ENCODE data around the gene ARHGAP5.

ARHGAP5 gene

DNA sequence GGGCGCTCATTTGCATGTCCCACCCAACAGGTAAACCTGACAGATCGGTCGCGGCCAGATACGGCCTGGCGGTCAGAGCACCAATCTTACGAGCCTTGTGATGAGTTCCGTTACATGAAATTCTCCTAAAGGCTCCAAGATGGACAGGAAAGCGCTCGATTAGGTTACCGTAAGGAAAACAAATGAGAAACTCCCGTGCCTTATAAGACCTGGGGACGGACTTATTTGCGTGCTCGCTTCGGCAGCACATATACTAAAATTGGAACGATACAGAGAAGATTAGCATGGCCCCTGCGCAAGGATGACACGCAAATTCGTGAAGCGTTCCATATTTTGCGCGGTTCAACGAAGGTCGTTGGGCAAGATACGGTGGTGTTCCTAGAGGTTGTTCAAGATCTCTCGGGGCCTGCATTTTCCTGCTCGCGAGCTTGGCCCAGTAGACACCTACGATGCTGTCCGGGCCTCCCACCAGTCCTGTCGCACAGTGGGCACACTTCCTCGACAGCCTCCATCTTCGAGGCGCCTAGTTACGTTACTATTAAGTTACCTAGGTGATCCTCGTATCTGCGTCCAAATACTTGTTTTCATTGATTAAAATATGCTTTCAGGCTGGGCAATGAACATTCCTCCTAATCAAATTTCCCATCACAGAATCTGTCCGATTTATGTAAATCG, 124.8 kb downstream of the ARHGAP5 start, which contains the start of gene RNU6-7:
Gene RNU6-7 (plus strand): TSS at position 230 of the 675 bp plus-strand sequence.
- Histone ChIP-seq H3K9me3 (ENCODE audit: control insufficient read depth, insufficient read depth, low read length) (no peaks in the 10 kb centered on the region), H3K4me3 (ENCODE audit: low read length) (peak within 1 kb of the TSS; percentile 92), H3K9me2 (replicated peaks; ENCODE audit: control insufficient read depth, low read length) (no peaks in the 10 kb centered on the region), H3K27me3 (ENCODE audit: control insufficient read depth, low read length) (peaks cover 30% of the 10 kb centered on the region), H4K20me1 (ENCODE audit: control insufficient read depth, insufficient read depth, low read depth, low read length) (no peaks in the 10 kb centered on the region), H3K4me2 (ENCODE audit: low read length) (peak within 1 kb of the TSS; percentile 86), H3F3A (ENCODE audit: control insufficient read depth, insufficient read depth) (peaks cover 13% of the 10 kb centered on the region), H3K79me2 (ENCODE audit: control insufficient read depth, low read length) (no peaks in the 10 kb centered on the region), H3K27ac (ENCODE audit: low read depth, low read length) (no peak within 1 kb of the TSS), H3K4me1 (ENCODE audit: control insufficient read depth, low read length) (peaks cover 41% of the 10 kb centered on the region), H3K36me3 (ENCODE audit: control insufficient read depth, low read length) (no peaks in the 10 kb centered on the region)
- no peak for TF ChIP-seq EZH2phosphoT487 (IDR thresholded peaks at IDR 0.05; ENCODE audit: borderline replicate concordance, low read length)
- TF ChIP-seq, protein P1, sequence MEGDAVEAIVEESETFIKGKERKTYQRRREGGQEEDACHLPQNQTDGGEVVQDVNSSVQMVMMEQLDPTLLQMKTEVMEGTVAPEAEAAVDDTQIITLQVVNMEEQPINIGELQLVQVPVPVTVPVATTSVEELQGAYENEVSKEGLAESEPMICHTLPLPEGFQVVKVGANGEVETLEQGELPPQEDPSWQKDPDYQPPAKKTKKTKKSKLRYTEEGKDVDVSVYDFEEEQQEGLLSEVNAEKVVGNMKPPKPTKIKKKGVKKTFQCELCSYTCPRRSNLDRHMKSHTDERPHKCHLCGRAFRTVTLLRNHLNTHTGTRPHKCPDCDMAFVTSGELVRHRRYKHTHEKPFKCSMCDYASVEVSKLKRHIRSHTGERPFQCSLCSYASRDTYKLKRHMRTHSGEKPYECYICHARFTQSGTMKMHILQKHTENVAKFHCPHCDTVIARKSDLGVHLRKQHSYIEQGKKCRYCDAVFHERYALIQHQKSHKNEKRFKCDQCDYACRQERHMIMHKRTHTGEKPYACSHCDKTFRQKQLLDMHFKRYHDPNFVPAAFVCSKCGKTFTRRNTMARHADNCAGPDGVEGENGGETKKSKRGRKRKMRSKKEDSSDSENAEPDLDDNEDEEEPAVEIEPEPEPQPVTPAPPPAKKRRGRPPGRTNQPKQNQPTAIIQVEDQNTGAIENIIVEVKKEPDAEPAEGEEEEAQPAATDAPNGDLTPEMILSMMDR (IDR thresholded peaks at IDR 0.05; ENCODE audit: low read depth, low read length, poor library complexity, severe bottlenecking), result no peak

DNA sequence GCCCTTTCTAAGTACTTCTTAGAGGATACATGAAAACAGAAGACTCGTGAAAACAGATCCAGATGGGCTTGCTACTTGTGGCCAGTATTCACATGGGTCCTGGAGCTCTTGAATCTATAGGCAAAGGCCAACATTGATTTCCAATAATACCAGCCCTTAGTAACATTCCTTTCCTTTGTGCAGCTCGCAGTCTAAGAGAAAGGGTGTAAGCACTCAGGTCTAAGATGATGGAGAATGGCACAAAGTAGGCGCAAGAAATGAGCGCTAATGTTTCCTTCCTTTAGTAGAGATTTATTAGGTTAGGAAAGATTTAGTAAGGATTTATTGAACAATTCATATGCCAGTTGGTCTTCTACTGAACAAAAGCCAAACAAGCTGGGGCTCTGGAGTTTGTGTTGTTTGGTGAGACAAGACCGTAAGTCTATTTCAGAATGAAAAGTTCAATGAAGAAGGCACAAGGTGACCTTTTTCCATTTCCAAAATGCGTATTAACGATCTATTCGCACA, 125.4 kb downstream of the ARHGAP5 start:
- Histone ChIP-seq H3K9me3 (ENCODE audit: control insufficient read depth, insufficient read depth, low read length) (no peaks in the 10 kb centered on the region), H3K4me1 (ENCODE audit: control insufficient read depth, low read length) (peaks cover 41% of the 10 kb centered on the region), H3K27me3 (ENCODE audit: control insufficient read depth, low read length) (peaks cover 34% of the 10 kb centered on the region), H3K9me2 (replicated peaks; ENCODE audit: control insufficient read depth, low read length) (no peaks in the 10 kb centered on the region), H3K4me3 (ENCODE audit: low read length) (peak overlapping the region; percentile 92), H4K20me1 (ENCODE audit: control insufficient read depth, insufficient read depth, low read depth, low read length) (no peaks in the 10 kb centered on the region), H3F3A (ENCODE audit: control insufficient read depth, insufficient read depth) (peaks cover 13% of the 10 kb centered on the region), H3K79me2 (ENCODE audit: control insufficient read depth, low read length) (no peaks in the 10 kb centered on the region), H3K36me3 (ENCODE audit: control insufficient read depth, low read length) (no peaks in the 10 kb centered on the region), H3K4me2 (ENCODE audit: low read length) (peak overlapping the region; percentile 86), H3K27ac (ENCODE audit: low read depth, low read length) (no peak overlapping the region)
- TF ChIP-seq, protein P1 (IDR thresholded peaks at IDR 0.05; ENCODE audit: low read depth, low read length, poor library complexity, severe bottlenecking), result no peak
- TF ChIP-seq EZH2phosphoT487 (IDR thresholded peaks at IDR 0.05; ENCODE audit: borderline replicate concordance, low read length), result no peak

DNA sequence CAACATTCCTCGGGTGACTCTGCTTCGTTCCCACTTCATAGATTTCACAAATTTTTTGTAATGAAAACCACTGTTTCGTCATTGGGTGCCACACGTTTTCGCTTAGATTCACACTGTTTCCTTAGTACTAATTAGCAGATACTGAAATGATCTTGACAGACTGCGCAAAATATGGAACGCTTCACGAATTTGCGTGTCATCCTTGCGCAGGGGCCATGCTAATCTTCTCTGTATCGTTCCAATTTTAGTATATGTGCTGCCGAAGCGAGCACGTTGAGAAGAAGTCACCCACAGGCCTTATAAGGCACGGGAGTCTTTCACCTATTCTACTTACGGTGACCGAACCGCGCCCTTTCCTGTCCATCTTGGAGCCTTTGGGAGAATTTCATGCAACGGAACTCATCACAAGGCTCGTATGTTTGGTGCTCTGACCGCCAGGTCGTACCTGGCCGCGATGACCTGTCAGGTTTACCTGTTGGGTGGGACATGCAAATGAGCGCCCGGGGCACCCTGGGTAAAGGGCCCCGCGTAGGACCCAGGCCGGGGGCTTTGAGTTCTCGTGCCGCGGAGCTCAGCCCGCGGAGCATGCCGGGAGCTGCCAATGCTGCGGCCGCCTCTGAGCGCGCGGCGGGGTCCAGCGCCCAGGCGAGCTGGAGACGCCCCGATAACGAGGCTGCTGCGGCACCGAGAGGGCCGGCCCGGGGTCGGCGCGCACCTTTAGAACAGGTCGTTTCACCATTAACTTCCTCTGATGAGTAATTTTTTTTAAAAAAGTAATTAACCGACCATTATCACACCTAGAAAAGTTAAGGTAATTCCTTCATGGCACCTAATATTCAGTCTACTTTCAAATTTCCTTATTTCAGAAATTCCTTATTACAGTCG, 126.1 kb downstream of the ARHGAP5 start, which contains the start of gene RNU6-8:
Gene RNU6-8 (minus strand): TSS at position 272 of the 885 bp plus-strand sequence.
- Histone ChIP-seq H3K36me3 (ENCODE audit: control insufficient read depth, low read length) (no peaks in the 10 kb centered on the region), H3K79me2 (ENCODE audit: control insufficient read depth, low read length) (no peaks in the 10 kb centered on the region), H3K4me1 (ENCODE audit: control insufficient read depth, low read length) (peaks cover 41% of the 10 kb centered on the region), H3K9me2 (replicated peaks; ENCODE audit: control insufficient read depth, low read length) (no peaks in the 10 kb centered on the region), H3K27ac (ENCODE audit: low read depth, low read length) (no peak within 1 kb of the TSS), H3K9me3 (ENCODE audit: control insufficient read depth, insufficient read depth, low read length) (no peaks in the 10 kb centered on the region), H4K20me1 (ENCODE audit: control insufficient read depth, insufficient read depth, low read depth, low read length) (no peaks in the 10 kb centered on the region), H3F3A (ENCODE audit: control insufficient read depth, insufficient read depth) (peaks cover 13% of the 10 kb centered on the region), H3K4me3 (ENCODE audit: low read length) (peak within 1 kb of the TSS; percentile 92), H3K27me3 (ENCODE audit: control insufficient read depth, low read length) (peaks cover 28% of the 10 kb centered on the region), H3K4me2 (ENCODE audit: low read length) (peak within 1 kb of the TSS; percentile 86)
- TF ChIP-seq, protein P1 (IDR thresholded peaks at IDR 0.05; ENCODE audit: low read depth, low read length, poor library complexity, severe bottlenecking), result no peak
- no peak for TF ChIP-seq EZH2phosphoT487 (IDR thresholded peaks at IDR 0.05; ENCODE audit: borderline replicate concordance, low read length)

Measured in DOHH2 (cell line).